NT2/D1 (cell line): ENCODE measurements around the gene OR51L1.
"Not testable (repeated sequence)": the region's sequence is repeated elsewhere in the genome, so short reads cannot be mapped to it uniquely, and the experiment has no call there.

ENCODE experiments used
- DNase-seq: peaks from one replicate; pipeline ENCODE4 v3.0.0-alpha.2; 2011; ENCODE audit warnings: low read depth, low spot score
- H3K27me3 ChIP-seq: 2 replicates; pipeline ENCODE4 v1.6.0; 2011; ENCODE audit warnings: mild to moderate bottlenecking; ENCODE audit not compliant: insufficient read length, insufficient read depth
- H3K36me3 ChIP-seq: 2 replicates; pipeline ENCODE4 v1.6.1; 2011; ENCODE audit warnings: mild to moderate bottlenecking, low read length, mixed read lengths; ENCODE audit not compliant: insufficient read depth, insufficient read length
- H3K4me1 ChIP-seq: 2 replicates; pipeline ENCODE4 v1.5.1; 2011; ENCODE audit not compliant: insufficient read depth, insufficient read length
- H3K4me3 ChIP-seq: 2 replicates; pipeline ENCODE4 v1.5.1; 2011; ENCODE audit warnings: low read depth; ENCODE audit not compliant: insufficient read length
- H3K9ac ChIP-seq: 2 replicates; pipeline ENCODE4 v1.6.0; 2011; ENCODE audit warnings: low read depth; ENCODE audit not compliant: insufficient read length
- H3K9me3 ChIP-seq: 2 replicates; pipeline ENCODE4 v1.5.1; 2011; ENCODE audit warnings: mild to moderate bottlenecking, low read length; ENCODE audit not compliant: insufficient read depth
- SUZ12 ChIP-seq: IDR thresholded peaks from 2 replicates; pipeline ENCODE4 v1.6.1; 2011; ENCODE audit not compliant: insufficient read length, insufficient read depth; ENCODE audit errors: extremely low read depth
- YY1 ChIP-seq: IDR thresholded peaks from 2 replicates; pipeline ENCODE4 v1.6.1; 2011; ENCODE audit not compliant: insufficient read length, insufficient read depth
- ZNF274 ChIP-seq: IDR thresholded peaks from 2 replicates; pipeline ENCODE4 v1.6.1; 2011; ENCODE audit warnings: mild to moderate bottlenecking, low read depth, low read length

Gene OR51L1

GRCh38 chr11:4994551-4994950, at the start of gene OR51L1:
Gene OR51L1 (plus strand): TSS chr11:4994851. CDS start chr11:4998983, 4,132 bp downstream.
- no peak for TF ChIP-seq ZNF274
- TF ChIP-seq YY1 = no peak
- TF ChIP-seq SUZ12 = no peak
- Histone ChIP-seq H3K9me3 (no peaks in the 10 kb centered on the region), H3K4me3 (no peak within 1 kb of the TSS), H3K4me1 (no peaks in the 10 kb centered on the region), H3K36me3 (no peaks in the 10 kb centered on the region), H3K9ac (no peak within 1 kb of the TSS), H3K27me3 (no peaks in the 10 kb centered on the region)
- DNase-seq = no peak

GRCh38 chr11:4947505-4947904, 47.1 kb upstream of the OR51L1 start, which contains the start of gene OR51A4:
Gene OR51A4 (minus strand): TSS chr11:4947605. CDS start chr11:4947100, 505 bp downstream.
- H3K4me1 ChIP-seq = no peaks in the 10 kb centered on the region
- no peaks in the 10 kb centered on the region for H3K27me3 ChIP-seq
- no peak for TF ChIP-seq SUZ12
- TF ChIP-seq ZNF274 = no peak
- H3K4me3 ChIP-seq = no peak within 1 kb of the TSS
- no peaks in the 10 kb centered on the region for H3K36me3 ChIP-seq
- H3K9ac ChIP-seq = no peak within 1 kb of the TSS
- no peak for DNase-seq
- no peaks in the 10 kb centered on the region for H3K9me3 ChIP-seq

- H3K4me3 ChIP-seq, H3K4me1 ChIP-seq, DNase-seq, H3K27me3 ChIP-seq, H3K36me3 ChIP-seq, H3K9ac ChIP-seq, H3K9me3 ChIP-seq: not testable (repeated sequence)
These were observed 39.0 kb upstream of the OR51L1 start, which contains the start of gene OR51A2 for GRCh38 chr11:4955613-4956012. Gene OR51A2 (minus strand): TSS chr11:4955713. CDS start chr11:4955713, 0 bp downstream.

- no peak overlapping the region for H3K4me3 ChIP-seq
- H3K9me3 ChIP-seq = no peaks in the 10 kb centered on the region
- H3K4me1 ChIP-seq = no peaks in the 10 kb centered on the region
- no peak for DNase-seq
- TF ChIP-seq SUZ12 (no peak), ZNF274 (no peak), YY1 (no peak)
- no peaks in the 10 kb centered on the region for H3K36me3 ChIP-seq
- no peak overlapping the region for H3K9ac ChIP-seq
- no peaks in the 10 kb centered on the region for H3K27me3 ChIP-seq
These were observed 37.3 kb upstream of the OR51L1 start for GRCh38 chr11:4957396-4957795.

- TF ChIP-seq SUZ12 (no peak), ZNF274 (no peak)
- no peaks in the 10 kb centered on the region for H3K36me3 ChIP-seq
These were observed 33.8 kb upstream of the OR51L1 start for GRCh38 chr11:4960877-4961276.

GRCh38 chr11:4962816-4963215, 31.8 kb upstream of the OR51L1 start:
- no peaks in the 10 kb centered on the region for H3K4me1 ChIP-seq
- DNase-seq = no peak
- TF ChIP-seq YY1 (no peak), SUZ12 (no peak), ZNF274 (no peak)
- no peaks in the 10 kb centered on the region for H3K27me3 ChIP-seq
- no peak overlapping the region for H3K9ac ChIP-seq
- no peak overlapping the region for H3K4me3 ChIP-seq
- H3K36me3 ChIP-seq = no peaks in the 10 kb centered on the region
- H3K9me3 ChIP-seq = no peaks in the 10 kb centered on the region

More at GRCh38 chr11:4960877-4961276, 33.8 kb upstream of the OR51L1 start:
- Histone ChIP-seq H3K9ac (no peak overlapping the region), H3K27me3 (no peaks in the 10 kb centered on the region), H3K9me3 (no peaks in the 10 kb centered on the region), H3K4me3 (no peak overlapping the region), H3K4me1 (no peaks in the 10 kb centered on the region)
- DNase-seq = no peak

- no peak overlapping the region for H3K9ac ChIP-seq
- H3K4me1 ChIP-seq = no peaks in the 10 kb centered on the region
- no peaks in the 10 kb centered on the region for H3K9me3 ChIP-seq
- H3K27me3 ChIP-seq = no peaks in the 10 kb centered on the region
- DNase-seq = no peak
- no peaks in the 10 kb centered on the region for H3K36me3 ChIP-seq
- TF ChIP-seq YY1 (no peak), SUZ12 (no peak), ZNF274 (no peak)
- H3K4me3 ChIP-seq = no peak overlapping the region
These were observed 19.2 kb upstream of the OR51L1 start for GRCh38 chr11:4975436-4975835.

GRCh38 chr11:4979036-4979435, 15.6 kb upstream of the OR51L1 start:
- no peak overlapping the region for H3K4me3 ChIP-seq
- TF ChIP-seq ZNF274 = no peak
- no peak for TF ChIP-seq YY1
- TF ChIP-seq SUZ12 = no peak
- no peaks in the 10 kb centered on the region for H3K27me3 ChIP-seq
- no peak for DNase-seq
- H3K36me3 ChIP-seq = no peaks in the 10 kb centered on the region
- H3K4me1 ChIP-seq = no peaks in the 10 kb centered on the region
- no peak overlapping the region for H3K9ac ChIP-seq
- H3K9me3 ChIP-seq = no peaks in the 10 kb centered on the region
